ENCODE results near the gene MED15.

GRCh38 chr22:20579273-20580120 lies 72.1 kb downstream of the MED15 start:
- no peak for TF ChIP-seq CTCF (IDR thresholded peaks at IDR 0.05 in 8 of 11, conservative IDR thresholded peaks at IDR 0.05 in 3 of 11)
- TF ChIP-seq POLR2A (IDR thresholded peaks at IDR 0.05), result no peak
- peak in 2 of 3 donors; percentile 6 to 16 for TF ChIP-seq POLR2AphosphoS5 (IDR thresholded peaks at IDR 0.05)
